Measurements from ENCODE around the gene TBC1D8B. TPM values are rescaled to one million over a fixed set of nuclear protein-coding genes. Genes with fewer than 3 reads are reported as not detected.

The TBC1D8B gene
- total RNA-seq, 1 experiment from 2014 or later = 2.5 TPM

GRCh38 chrX:106897259-106897658 lies 94.8 kb downstream of the TBC1D8B start:
- no peak for DNase-seq (ENCODE audit: low spot score)

- DNase-seq (ENCODE audit: low spot score) = peak; percentile 89
Measured at GRCh38 chrX:106898462-106898861, 96.0 kb downstream of the TBC1D8B start.

- DNase-seq (ENCODE audit: low spot score) = no peak
Measured at GRCh38 chrX:106899276-106899675, 96.8 kb downstream of the TBC1D8B start.

- DNase-seq (ENCODE audit: low spot score) = no peak
Measured at GRCh38 chrX:106899841-106900240, 97.4 kb downstream of the TBC1D8B start.

GRCh38 chrX:106901341-106901740 lies 98.9 kb downstream of the TBC1D8B start:
- no peak for DNase-seq (ENCODE audit: low spot score)

- DNase-seq (ENCODE audit: low spot score) = no peak
Measured at GRCh38 chrX:106901781-106902219, 99.3 kb downstream of the TBC1D8B start.

- no peak for DNase-seq (ENCODE audit: low spot score)
Measured at GRCh38 chrX:106902684-106903083, 100.2 kb downstream of the TBC1D8B start.

- no peak for DNase-seq (ENCODE audit: low spot score)
Measured at GRCh38 chrX:106903291-106903824, 100.9 kb downstream of the TBC1D8B start, which contains the start of gene RIPPLY1. RIPPLY1 (minus strand) TSS chrX:106903341; CDS start chrX:106903287, 54 bp downstream.

- DNase-seq (ENCODE audit: low spot score) = no peak
Measured at GRCh38 chrX:106903856-106904528, 101.5 kb downstream of the TBC1D8B start.

- DNase-seq (ENCODE audit: low spot score) = no peak
Measured at GRCh38 chrX:106905064-106905708, 102.7 kb downstream of the TBC1D8B start.

- DNase-seq (ENCODE audit: low spot score) = peak; percentile 46
Measured at GRCh38 chrX:106906361-106906760, 103.9 kb downstream of the TBC1D8B start.

- DNase-seq (ENCODE audit: low spot score) = no peak
Measured at GRCh38 chrX:106912864-106913263, 110.4 kb downstream of the TBC1D8B start.

GRCh38 chrX:106917830-106918500 lies 115.5 kb downstream of the TBC1D8B start:
- peak; percentile 89 for DNase-seq (ENCODE audit: low spot score)

GRCh38 chrX:106919932-106920452 lies 117.5 kb downstream of the TBC1D8B start, which contains the start of gene CLDN2:
CLDN2 (plus strand) TSS chrX:106920402; CDS start chrX:106928229, 7,827 bp downstream.
- no peak for DNase-seq (ENCODE audit: low spot score)

- no peak for DNase-seq (ENCODE audit: low spot score)
Measured at GRCh38 chrX:106921637-106922036, 119.2 kb downstream of the TBC1D8B start.

Other genes with a start within 250 kb of the TBC1D8B start
- gene RADX, start 190.7 kb upstream of the TBC1D8B start, total RNA-seq (2014; rRNA removed; shearing (Covaris generic)) = not detected in 2 replicates
- 61.5 and 69.0 TPM in 2 replicates for gene RNF128, start 76.0 kb upstream of the TBC1D8B start, total RNA-seq (2014; rRNA removed; shearing (Covaris generic))
- 0.28 TPM in 1 of 2 replicates, not detected in the other for gene RIPPLY1, start 100.7 kb downstream of the TBC1D8B start, total RNA-seq (2014; rRNA removed; shearing (Covaris generic))
- 55.7 and 55.9 TPM in 2 replicates for gene CLDN2, start 117.7 kb downstream of the TBC1D8B start, total RNA-seq (2014; rRNA removed; shearing (Covaris generic))
- gene MORC4, start 197.5 kb downstream of the TBC1D8B start, total RNA-seq (2014; rRNA removed; shearing (Covaris generic)) = 21.8 and 24.9 TPM in 2 replicates